ENCODE data around the gene SUPT3H. TPM values are rescaled to one million over a fixed set of nuclear protein-coding genes. Genes with fewer than 3 reads are reported as not detected.
"Not testable (repeated sequence)": the region's sequence is repeated elsewhere in the genome, so short reads cannot be mapped to it uniquely, and the experiment has no call there.

The SUPT3H gene
- total RNA-seq, 1 donor, result 10.6 TPM

GRCh38 chr6:45044510-45045252 lies 333.1 kb downstream of the SUPT3H start:
- TF ChIP-seq CTCF (IDR thresholded peaks at IDR 0.05; ENCODE audit: insufficient read depth, low read length), result no peak
- no peak overlapping the region for H3K4me3 ChIP-seq (ENCODE audit: low read depth, low read length)
- peak; percentile 6 for DNase-seq (ENCODE audit: low read depth)

GRCh38 chr6:45044086-45044485 lies 333.6 kb downstream of the SUPT3H start:
- TF ChIP-seq CTCF (IDR thresholded peaks at IDR 0.05; ENCODE audit: insufficient read depth, low read length), result no peak
- no peak for DNase-seq (ENCODE audit: low read depth)
- no peak overlapping the region for H3K4me3 ChIP-seq (ENCODE audit: low read depth, low read length)

DNA sequence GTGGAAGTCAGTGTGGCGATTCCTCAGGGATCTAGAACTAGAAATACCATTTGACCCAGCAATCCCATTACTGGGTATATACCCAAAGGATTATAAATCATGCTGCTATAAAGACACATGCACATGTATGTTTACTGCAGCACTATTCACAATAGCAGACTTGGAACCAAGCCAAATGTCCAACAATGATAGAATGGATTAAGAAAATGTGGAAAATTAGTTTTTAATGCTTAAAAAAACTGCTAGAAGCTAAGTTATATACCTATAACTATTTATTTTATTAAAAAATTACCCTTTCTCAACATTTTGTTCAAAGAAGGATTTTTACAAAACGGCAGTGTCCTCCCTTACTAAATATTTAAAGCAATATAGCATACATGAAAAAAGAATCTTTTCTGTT lies 335.1 kb downstream of the SUPT3H start:
- DNase-seq (ENCODE audit: low read depth); H3K4me3 ChIP-seq (ENCODE audit: low read depth, low read length): not testable (repeated sequence)

DNA sequence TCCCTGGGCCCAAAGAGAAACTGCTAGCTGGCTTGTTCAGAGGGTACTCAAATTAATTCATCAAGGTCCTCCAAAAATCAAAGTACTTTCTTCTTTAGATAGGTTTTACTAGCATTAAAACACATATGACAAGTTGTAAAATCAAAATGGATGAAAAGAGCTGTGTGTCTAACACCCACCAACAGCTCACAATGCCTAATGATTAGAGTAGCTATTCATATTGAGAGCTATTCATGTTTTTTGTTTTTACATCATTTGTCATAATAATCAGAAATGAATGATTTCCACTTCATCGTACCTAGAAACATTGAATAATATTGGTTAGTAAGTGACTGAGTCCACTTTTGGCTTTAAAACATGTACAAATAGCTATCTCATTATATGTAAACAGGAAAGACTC lies 339.5 kb downstream of the SUPT3H start:
- no peak for TF ChIP-seq CTCF (IDR thresholded peaks at IDR 0.05; ENCODE audit: insufficient read depth, low read length)
- no peak for DNase-seq (ENCODE audit: low read depth)
- H3K4me3 ChIP-seq (ENCODE audit: low read depth, low read length), result no peak overlapping the region

DNA sequence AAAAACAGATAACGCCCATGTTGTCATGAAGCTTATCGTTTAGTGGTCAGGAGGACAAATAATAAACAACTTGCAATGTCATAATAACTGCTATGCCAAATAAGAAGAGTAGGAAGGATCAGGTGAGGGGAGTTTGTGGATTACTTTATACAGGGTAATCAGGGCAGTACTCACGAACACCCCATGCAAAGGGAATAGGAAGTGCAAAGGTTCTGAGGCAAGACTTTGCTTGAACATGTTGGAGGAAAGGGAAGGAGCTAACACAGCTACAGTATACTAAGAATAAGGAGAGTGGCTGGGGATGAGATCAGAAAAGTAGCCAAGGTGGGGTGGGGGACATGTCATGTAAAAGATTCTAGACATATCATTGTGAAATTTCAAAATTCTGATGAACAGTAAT lies 341.6 kb downstream of the SUPT3H start:
- no peak for DNase-seq (ENCODE audit: low read depth)
- no peak for TF ChIP-seq CTCF (IDR thresholded peaks at IDR 0.05; ENCODE audit: insufficient read depth, low read length)
- H3K4me3 ChIP-seq (ENCODE audit: low read depth, low read length), result no peak overlapping the region

GRCh38 chr6:45032426-45032825 lies 345.3 kb downstream of the SUPT3H start:
- no peak for DNase-seq (ENCODE audit: low read depth)
- no peak for TF ChIP-seq CTCF (IDR thresholded peaks at IDR 0.05; ENCODE audit: insufficient read depth, low read length)

DNA sequence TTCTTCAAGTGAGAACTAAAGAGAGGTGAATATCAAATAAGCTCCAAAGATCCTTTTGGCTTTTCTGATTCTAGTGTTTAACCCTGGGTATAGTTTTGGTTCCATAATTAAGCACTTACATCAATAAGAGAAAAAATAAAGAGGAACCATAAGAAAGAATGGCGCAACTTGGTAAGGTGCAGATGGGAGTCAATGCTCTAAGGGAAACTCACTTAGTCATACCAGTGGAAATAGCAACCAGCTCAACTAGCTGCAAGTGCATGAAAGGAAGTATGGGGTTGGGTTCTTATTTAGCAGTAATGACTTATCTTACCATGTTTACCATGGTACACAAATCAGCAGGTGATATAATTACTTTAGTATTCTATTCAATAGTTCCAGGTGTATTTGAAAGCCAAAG lies 346.1 kb downstream of the SUPT3H start:
- no peak for TF ChIP-seq CTCF (IDR thresholded peaks at IDR 0.05; ENCODE audit: insufficient read depth, low read length)
- no peak overlapping the region for H3K4me3 ChIP-seq (ENCODE audit: low read depth, low read length)
- DNase-seq (ENCODE audit: low read depth), result no peak

More at GRCh38 chr6:45032426-45032825, 345.3 kb downstream of the SUPT3H start:
- H3K4me3 ChIP-seq (ENCODE audit: low read depth, low read length), result no peak overlapping the region

All from fibroblast of the aortic adventitia (primary cell).